DND-41 (cell line): ENCODE measurements around the gene CCR7.

Source experiments
- EZH2 ChIP-seq: IDR thresholded peaks from 3 replicates; pipeline ENCODE4 v1.6.1; 2012; ENCODE audit warnings: borderline replicate concordance, low read depth, mild to moderate bottlenecking, moderate library complexity, low read length, inconsistent platforms; ENCODE audit not compliant: severe bottlenecking
- TF ChIP-seq, protein P1 (sequence below): IDR thresholded peaks from 2 replicates; pipeline ENCODE4 v1.5.1; 2012; ENCODE audit warnings: borderline replicate concordance, low read length, moderate library complexity, mild to moderate bottlenecking; ENCODE audit not compliant: poor library complexity, severe bottlenecking; ENCODE audit errors: extremely low read depth

DNA sequence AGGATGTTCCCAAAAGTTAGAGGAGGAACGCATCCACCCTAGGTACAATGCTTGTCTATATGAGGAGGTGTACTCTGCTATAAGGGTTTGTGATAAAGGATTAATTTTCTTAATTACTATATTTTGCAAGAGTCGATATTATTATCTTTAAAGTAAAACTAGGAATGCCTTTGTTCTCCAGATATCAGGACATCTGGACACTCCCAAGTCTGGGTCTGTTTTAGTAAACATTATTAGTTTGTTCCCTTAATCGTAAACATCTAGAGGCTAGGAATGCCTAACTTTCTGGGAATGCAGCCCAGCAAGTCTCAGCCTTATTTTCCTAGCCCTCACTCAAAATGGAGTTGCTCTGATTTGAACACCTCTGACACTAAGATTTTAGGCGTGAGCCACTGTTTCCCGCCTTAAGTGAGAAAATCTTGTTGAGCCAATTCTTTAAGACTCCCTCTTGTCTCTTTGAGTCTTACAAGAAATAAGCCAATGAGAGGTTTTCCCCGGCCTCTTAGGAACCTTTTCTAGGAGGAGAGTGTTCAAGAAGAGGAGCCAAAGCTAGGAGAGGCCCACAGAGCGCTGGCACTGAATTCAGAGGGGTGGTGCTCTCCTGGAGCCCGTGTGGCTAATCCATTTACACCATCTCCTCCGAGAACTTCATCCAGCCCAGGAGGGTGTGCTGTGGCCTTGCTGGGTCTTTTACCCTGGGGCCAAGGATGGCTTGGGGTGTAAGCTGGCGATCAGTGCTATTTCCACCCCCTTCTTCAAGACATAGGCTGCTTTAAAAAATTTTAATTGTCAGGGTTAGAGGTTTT, 41.5 kb upstream of the CCR7 start:
- TF ChIP-seq, protein P1, sequence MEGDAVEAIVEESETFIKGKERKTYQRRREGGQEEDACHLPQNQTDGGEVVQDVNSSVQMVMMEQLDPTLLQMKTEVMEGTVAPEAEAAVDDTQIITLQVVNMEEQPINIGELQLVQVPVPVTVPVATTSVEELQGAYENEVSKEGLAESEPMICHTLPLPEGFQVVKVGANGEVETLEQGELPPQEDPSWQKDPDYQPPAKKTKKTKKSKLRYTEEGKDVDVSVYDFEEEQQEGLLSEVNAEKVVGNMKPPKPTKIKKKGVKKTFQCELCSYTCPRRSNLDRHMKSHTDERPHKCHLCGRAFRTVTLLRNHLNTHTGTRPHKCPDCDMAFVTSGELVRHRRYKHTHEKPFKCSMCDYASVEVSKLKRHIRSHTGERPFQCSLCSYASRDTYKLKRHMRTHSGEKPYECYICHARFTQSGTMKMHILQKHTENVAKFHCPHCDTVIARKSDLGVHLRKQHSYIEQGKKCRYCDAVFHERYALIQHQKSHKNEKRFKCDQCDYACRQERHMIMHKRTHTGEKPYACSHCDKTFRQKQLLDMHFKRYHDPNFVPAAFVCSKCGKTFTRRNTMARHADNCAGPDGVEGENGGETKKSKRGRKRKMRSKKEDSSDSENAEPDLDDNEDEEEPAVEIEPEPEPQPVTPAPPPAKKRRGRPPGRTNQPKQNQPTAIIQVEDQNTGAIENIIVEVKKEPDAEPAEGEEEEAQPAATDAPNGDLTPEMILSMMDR = no peak
- TF ChIP-seq EZH2 = no peak
